WI38 (cell line): Measurements from ENCODE around the gene SMO.
"Not testable (repeated sequence)": the region's sequence is repeated elsewhere in the genome, so short reads cannot be mapped to it uniquely, and the experiment has no call there.

Experiments
- H3K4me3 ChIP-seq: 2 replicates; pipeline ENCODE4 v1.5.1; 2011; ENCODE audit warnings: low read depth, mild to moderate bottlenecking, control low read depth, low read length
- CTCF ChIP-seq: IDR thresholded peaks from 2 replicates; pipeline ENCODE4 v1.5.1; 2012; ENCODE audit warnings: low read depth, mild to moderate bottlenecking, control low read depth, low read length

The SMO gene

DNA sequence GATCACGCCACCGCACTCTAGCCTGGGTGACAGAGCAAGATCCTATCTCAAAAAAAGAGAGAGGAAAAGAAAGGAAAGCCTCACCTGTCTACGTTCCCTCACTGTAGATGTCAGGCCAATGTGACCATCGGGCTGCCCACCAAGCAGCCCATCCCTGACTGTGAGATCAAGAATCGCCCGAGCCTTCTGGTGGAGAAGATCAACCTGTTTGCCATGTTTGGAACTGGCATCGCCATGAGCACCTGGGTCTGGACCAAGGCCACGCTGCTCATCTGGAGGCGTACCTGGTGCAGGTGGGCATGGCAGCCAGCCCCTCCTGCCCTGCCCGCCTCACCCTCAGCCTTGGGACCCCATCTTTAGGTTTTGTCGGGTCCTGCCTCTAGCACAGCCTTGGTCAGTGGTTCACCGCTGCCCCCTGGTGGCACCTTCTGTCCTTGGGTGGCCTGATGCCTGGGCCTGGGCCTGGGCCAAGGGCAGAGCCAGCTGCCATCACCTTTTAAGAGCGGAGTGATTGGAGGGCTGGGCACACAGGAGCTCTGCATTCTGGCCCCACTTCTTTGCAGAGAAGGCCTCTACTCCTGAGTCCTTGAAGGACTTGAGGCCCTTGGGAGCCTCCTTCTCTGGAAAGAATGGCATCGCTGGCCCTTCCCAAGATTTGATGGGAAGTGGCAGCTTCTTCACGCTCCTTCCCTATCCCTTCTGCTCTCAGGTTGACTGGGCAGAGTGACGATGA, 22.0 kb downstream of the SMO start:
- TF ChIP-seq CTCF: peak; percentile 74
- H3K4me3 ChIP-seq: no peak overlapping the region

GRCh38 chr7:129210989-129211312, 22.5 kb downstream of the SMO start:
- H3K4me3 ChIP-seq: no peak overlapping the region
- no peak for TF ChIP-seq CTCF

GRCh38 chr7:129212126-129212525, 23.7 kb downstream of the SMO start:
- TF ChIP-seq CTCF: no peak

DNA sequence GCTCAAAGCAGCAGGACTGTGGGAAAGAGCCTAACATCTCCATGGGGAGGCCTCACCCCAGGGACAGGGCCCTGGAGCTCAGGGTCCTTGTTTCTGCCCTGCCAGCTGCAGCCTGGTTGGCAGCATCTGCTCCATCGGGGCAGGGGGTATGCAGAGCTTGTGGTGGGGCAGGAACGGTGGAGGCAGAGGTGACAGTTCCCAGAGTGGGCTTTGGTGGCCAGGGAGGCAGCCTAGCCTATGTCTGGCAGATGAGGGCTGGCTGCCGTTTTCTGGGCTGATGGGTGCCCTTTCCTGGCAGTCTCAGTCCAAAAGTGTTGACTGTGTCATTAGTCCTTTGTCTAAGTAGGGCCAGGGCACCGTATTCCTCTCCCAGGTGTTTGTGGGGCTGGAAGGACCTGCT, 24.2 kb downstream of the SMO start:
- H3K4me3 ChIP-seq: no peak overlapping the region
- no peak for TF ChIP-seq CTCF

More at GRCh38 chr7:129212126-129212525, 23.7 kb downstream of the SMO start:
- no peak overlapping the region for H3K4me3 ChIP-seq

GRCh38 chr7:129213828-129214227, 25.4 kb downstream of the SMO start:
- H3K4me3 ChIP-seq: no peak overlapping the region
- no peak for TF ChIP-seq CTCF

- not testable (repeated sequence) for H3K4me3 ChIP-seq
Measured at GRCh38 chr7:129215691-129216090, 27.3 kb downstream of the SMO start.

DNA sequence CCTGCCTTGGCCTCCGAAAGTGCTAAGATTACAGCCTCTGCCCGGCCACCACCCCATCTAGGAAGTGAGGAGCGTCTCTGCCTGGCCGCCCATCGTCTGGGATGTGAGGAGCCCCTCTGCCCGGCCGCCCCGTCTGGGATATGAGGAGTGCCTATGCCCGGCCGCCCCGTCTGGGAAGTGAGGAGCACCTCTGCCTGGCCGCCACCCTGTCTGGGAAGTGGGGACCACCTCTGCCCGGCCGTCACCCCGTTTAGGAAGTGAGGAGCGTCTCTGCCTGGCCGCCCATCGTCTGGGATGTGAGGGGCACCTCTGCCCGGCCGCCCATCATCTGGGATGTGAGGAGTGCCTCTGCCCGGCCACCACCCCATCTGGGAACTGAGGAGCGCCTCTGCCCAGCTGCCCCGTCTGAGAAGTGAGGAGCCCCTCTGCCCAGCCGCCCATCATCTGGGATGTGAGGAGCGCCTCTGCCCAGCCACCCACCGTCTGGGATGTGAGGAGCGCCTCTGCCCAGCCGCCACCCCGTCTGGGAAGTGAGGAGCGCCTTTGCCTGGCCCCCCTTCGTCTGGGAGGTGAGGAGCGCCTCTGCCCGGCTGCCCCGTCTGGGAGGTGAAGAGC, 27.8 kb downstream of the SMO start:
- not testable (repeated sequence) for H3K4me3 ChIP-seq

GRCh38 chr7:129216821-129217416, 28.5 kb downstream of the SMO start:
- H3K4me3 ChIP-seq: not testable (repeated sequence)
